HepG2 (cell line): ENCODE results near the gene SEMA3G. TPM values are rescaled to one million over a fixed set of nuclear protein-coding genes. Genes with fewer than 3 reads are reported as not detected.

Source experiments
- ATF7 ChIP-seq, 2 experiments: fragments of 450-650 bp in 1 of 2; sonication (generic) in 1 of 2; formaldehyde crosslinking in 1 of 2; IDR thresholded peaks; 2 replicates each; pipeline versions ENCODE4 v1.4.0 to v1.6.1; 2016 to 2020; ENCODE audit warnings: antibody characterized with exemption in 1 of 2, mild to moderate bottlenecking in 1 of 2, missing genetic modification reagents in 1 of 2
- CAMTA2 ChIP-seq: sonication (generic); formaldehyde crosslinking; IDR thresholded peaks from 2 replicates; pipeline ENCODE4 v1.4.0; 2020; ENCODE audit warnings: mild to moderate bottlenecking, missing genetic modification reagents, borderline replicate concordance
- CC2D1A ChIP-seq: sonication (generic); formaldehyde crosslinking; IDR thresholded peaks from 2 replicates; pipeline ENCODE4 v1.8.1; 2023; ENCODE audit warnings: mild to moderate bottlenecking, missing genetic modification reagents
- ISL2 ChIP-seq: sonication (generic); formaldehyde crosslinking; IDR thresholded peaks from 2 replicates; pipeline ENCODE4 v1.5.0; 2020; ENCODE audit warnings: missing genetic modification reagents
- MAF1 ChIP-seq: sonication (generic); formaldehyde crosslinking; IDR thresholded peaks from 2 replicates; pipeline ENCODE4 v1.5.0; 2020; ENCODE audit warnings: missing genetic modification reagents, borderline replicate concordance
- MED13 ChIP-seq: sonication (generic); formaldehyde crosslinking; IDR thresholded peaks from 2 replicates; pipeline ENCODE4 v1.5.0; 2020; ENCODE audit warnings: missing genetic modification reagents
- MED8 ChIP-seq: sonication (generic); formaldehyde crosslinking; IDR thresholded peaks from 2 replicates; pipeline ENCODE4 v1.8.1; 2023; ENCODE audit warnings: mild to moderate bottlenecking, missing genetic modification reagents; ENCODE audit not compliant: insufficient replicate concordance
- RELA ChIP-seq: sonication (generic); formaldehyde crosslinking; IDR thresholded peaks from 2 replicates; pipeline ENCODE4 v1.4.0; 2020; ENCODE audit warnings: missing genetic modification reagents
- SRSF1 ChIP-seq: fragments of 200-400 bp; formaldehyde crosslinking; optimal IDR thresholded peaks from 2 replicates; pipeline ENCODE3; 2017; ENCODE audit warnings: mild to moderate bottlenecking, low read depth, low read length, moderate library complexity
- SRSF9 ChIP-seq: fragments of 200-400 bp; formaldehyde crosslinking; IDR thresholded peaks from 2 replicates; pipeline ENCODE4 v1.6.1; 2018; ENCODE audit warnings: borderline replicate concordance, mild to moderate bottlenecking, low read depth, low read length; ENCODE audit not compliant: insufficient read depth, poor library complexity, severe bottlenecking
- TOE1 ChIP-seq: sonication (generic); formaldehyde crosslinking; IDR thresholded peaks from 2 replicates; pipeline ENCODE4 v1.4.0; 2020; ENCODE audit warnings: mild to moderate bottlenecking, missing genetic modification reagents
- ZNF678 ChIP-seq: sonication (generic); formaldehyde crosslinking; IDR thresholded peaks from 2 replicates; pipeline ENCODE4 v1.4.0; 2020; ENCODE audit warnings: mild to moderate bottlenecking, missing genetic modification reagents
- ZNF777 ChIP-seq: sonication (generic); formaldehyde crosslinking; IDR thresholded peaks from 2 replicates; pipeline ENCODE4 v1.4.0; 2020; ENCODE audit warnings: missing genetic modification reagents
- polyA plus RNA-seq, 8 experiments: library from polyadenylated mRNA; depleted of rRNA in 3 of 8; stranded (reverse) in 7 of 8; unstranded in 1 of 8; fragments of >200 nt; fragmentation: Illumina TruSeq in 4 of 8; extraction: Trizol in 4 of 8; gene quantifications; 2 replicates each; pipeline versions ENCODE4 v1.2.1 to v1.2.3, GENCODE V29; 2011 to 2016; ENCODE audit warnings: low read depth in 4 of 8, missing spikeins in 1 of 8, mixed read lengths in 1 of 8; ENCODE audit not compliant: insufficient read depth in 1 of 8
- total RNA-seq, 5 experiments: library from RNA; depleted of rRNA; stranded (reverse); fragments of >200 nt; fragmentation: Illumina TruSeq; extraction: Trizol; gene quantifications; 2 replicates each; pipeline ENCODE4 v1.2.3, GENCODE V29; 2016; ENCODE audit warnings: low read depth in 1 of 5
- TF ChIP-seq, protein P1 (sequence below): sonication (generic); formaldehyde crosslinking; IDR thresholded peaks from 2 replicates; pipeline ENCODE4 v1.8.0; 2022; ENCODE audit warnings: missing genetic modification reagents, mild to moderate bottlenecking, moderate library complexity, borderline replicate concordance
- TF ChIP-seq, protein P2 (sequence below): sonication (generic); formaldehyde crosslinking; IDR thresholded peaks from 2 replicates; pipeline ENCODE4 v1.9.0; 2021; ENCODE audit warnings: missing genetic modification reagents, borderline replicate concordance
- TF ChIP-seq, protein P3 (sequence below): sonication (generic); formaldehyde crosslinking; conservative IDR thresholded peaks from 2 replicates; pipeline ENCODE4 v1.4.0; 2020; ENCODE audit warnings: mild to moderate bottlenecking, missing genetic modification reagents, moderate library complexity

Gene SEMA3G
- total and polyA plus RNA-seq, 2 of the 13 experiments (the other 11 are each of a cell fraction or from before 2014, with no cell fraction given): 6.1 to 8.3 TPM

GRCh38 chr3:52455283-52456168 lies 10.6 kb upstream of the SEMA3G start, which contains the start of gene NISCH (continued):
- TF ChIP-seq, protein P1, sequence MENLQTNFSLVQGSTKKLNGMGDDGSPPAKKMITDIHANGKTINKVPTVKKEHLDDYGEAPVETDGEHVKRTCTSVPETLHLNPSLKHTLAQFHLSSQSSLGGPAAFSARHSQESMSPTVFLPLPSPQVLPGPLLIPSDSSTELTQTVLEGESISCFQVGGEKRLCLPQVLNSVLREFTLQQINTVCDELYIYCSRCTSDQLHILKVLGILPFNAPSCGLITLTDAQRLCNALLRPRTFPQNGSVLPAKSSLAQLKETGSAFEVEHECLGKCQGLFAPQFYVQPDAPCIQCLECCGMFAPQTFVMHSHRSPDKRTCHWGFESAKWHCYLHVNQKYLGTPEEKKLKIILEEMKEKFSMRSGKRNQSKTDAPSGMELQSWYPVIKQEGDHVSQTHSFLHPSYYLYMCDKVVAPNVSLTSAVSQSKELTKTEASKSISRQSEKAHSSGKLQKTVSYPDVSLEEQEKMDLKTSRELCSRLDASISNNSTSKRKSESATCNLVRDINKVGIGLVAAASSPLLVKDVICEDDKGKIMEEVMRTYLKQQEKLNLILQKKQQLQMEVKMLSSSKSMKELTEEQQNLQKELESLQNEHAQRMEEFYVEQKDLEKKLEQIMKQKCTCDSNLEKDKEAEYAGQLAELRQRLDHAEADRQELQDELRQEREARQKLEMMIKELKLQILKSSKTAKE (CRISPR knock-in tag): peak; percentile 60; the same call in 1 of the 2 replicates
- no peak for TF ChIP-seq ATF7 (IDR thresholded peaks at IDR 0.05)
- TF ChIP-seq ATF7 (CRISPR knock-in tag; IDR thresholded peaks at IDR 0.05): no peak
- no peak for TF ChIP-seq MED8 (CRISPR knock-in tag)
- no peak for TF ChIP-seq MED13 (CRISPR knock-in tag)
- TF ChIP-seq ISL2 (CRISPR knock-in tag): no peak
- TF ChIP-seq CAMTA2 (CRISPR knock-in tag): no peak
- no peak for TF ChIP-seq TOE1 (CRISPR knock-in tag)
- no peak for TF ChIP-seq ZNF678
- TF ChIP-seq, protein P2, sequence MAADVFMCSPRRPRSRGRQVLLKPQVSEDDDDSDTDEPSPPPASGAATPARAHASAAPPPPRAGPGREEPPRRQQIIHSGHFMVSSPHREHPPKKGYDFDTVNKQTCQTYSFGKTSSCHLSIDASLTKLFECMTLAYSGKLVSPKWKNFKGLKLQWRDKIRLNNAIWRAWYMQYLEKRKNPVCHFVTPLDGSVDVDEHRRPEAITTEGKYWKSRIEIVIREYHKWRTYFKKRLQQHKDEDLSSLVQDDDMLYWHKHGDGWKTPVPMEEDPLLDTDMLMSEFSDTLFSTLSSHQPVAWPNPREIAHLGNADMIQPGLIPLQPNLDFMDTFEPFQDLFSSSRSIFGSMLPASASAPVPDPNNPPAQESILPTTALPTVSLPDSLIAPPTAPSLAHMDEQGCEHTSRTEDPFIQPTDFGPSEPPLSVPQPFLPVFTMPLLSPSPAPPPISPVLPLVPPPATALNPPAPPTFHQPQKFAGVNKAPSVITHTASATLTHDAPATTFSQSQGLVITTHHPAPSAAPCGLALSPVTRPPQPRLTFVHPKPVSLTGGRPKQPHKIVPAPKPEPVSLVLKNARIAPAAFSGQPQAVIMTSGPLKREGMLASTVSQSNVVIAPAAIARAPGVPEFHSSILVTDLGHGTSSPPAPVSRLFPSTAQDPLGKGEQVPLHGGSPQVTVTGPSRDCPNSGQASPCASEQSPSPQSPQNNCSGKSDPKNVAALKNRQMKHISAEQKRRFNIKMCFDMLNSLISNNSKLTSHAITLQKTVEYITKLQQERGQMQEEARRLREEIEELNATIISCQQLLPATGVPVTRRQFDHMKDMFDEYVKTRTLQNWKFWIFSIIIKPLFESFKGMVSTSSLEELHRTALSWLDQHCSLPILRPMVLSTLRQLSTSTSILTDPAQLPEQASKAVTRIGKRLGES (CRISPR knock-in tag): peak; percentile 96
- peak; percentile 41 for TF ChIP-seq SRSF1
- no peak for TF ChIP-seq RELA
- TF ChIP-seq SRSF9: no peak
- TF ChIP-seq, protein P3, sequence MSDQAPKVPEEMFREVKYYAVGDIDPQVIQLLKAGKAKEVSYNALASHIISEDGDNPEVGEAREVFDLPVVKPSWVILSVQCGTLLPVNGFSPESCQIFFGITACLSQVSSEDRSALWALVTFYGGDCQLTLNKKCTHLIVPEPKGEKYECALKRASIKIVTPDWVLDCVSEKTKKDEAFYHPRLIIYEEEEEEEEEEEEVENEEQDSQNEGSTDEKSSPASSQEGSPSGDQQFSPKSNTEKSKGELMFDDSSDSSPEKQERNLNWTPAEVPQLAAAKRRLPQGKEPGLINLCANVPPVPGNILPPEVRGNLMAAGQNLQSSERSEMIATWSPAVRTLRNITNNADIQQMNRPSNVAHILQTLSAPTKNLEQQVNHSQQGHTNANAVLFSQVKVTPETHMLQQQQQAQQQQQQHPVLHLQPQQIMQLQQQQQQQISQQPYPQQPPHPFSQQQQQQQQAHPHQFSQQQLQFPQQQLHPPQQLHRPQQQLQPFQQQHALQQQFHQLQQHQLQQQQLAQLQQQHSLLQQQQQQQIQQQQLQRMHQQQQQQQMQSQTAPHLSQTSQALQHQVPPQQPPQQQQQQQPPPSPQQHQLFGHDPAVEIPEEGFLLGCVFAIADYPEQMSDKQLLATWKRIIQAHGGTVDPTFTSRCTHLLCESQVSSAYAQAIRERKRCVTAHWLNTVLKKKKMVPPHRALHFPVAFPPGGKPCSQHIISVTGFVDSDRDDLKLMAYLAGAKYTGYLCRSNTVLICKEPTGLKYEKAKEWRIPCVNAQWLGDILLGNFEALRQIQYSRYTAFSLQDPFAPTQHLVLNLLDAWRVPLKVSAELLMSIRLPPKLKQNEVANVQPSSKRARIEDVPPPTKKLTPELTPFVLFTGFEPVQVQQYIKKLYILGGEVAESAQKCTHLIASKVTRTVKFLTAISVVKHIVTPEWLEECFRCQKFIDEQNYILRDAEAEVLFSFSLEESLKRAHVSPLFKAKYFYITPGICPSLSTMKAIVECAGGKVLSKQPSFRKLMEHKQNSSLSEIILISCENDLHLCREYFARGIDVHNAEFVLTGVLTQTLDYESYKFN: peak; percentile 46; the same call in 1 of the 2 replicates
- TF ChIP-seq ZNF777: no peak
- TF ChIP-seq CC2D1A (CRISPR knock-in tag): no peak
- no peak for TF ChIP-seq MAF1 (CRISPR knock-in tag)
